HEK293 (cell line): ENCODE measurements around the gene IRF1.

Experiments used
- CTCF ChIA-PET: fragments of 350-600 bp; formaldehyde crosslinking; extraction: SDS; loops from one replicate; lab custom pipeline; 2021; ENCODE audit warnings: antibody characterized with exemption; lab: Yijun Ruan, JAX
- POLR2A ChIA-PET: fragments of 300-600 bp; formaldehyde crosslinking; extraction: SDS; loops from one replicate; lab custom pipeline; 2020; ENCODE audit warnings: antibody characterized with exemption, inconsistent platforms; lab: Yijun Ruan, JAX
- H3K27ac ChIP-seq: fragments of 200-500 bp; sonication (Bioruptor generic); 2 replicates; pipeline ENCODE4 v1.5.1; 2014; ENCODE audit warnings: low read depth, low read length, control low read depth, inconsistent platforms; ENCODE audit errors: extremely low read depth
- H3K36me3 ChIP-seq, 2 experiments: fragments of 200-500 bp in 1 of 2; sonication (Bioruptor generic) in 1 of 2; 1 replicate in 1 of 2; 2 replicates in 1 of 2; pipeline ENCODE4 v1.5.1; 2014 to 2017; ENCODE audit warnings: inconsistent platforms in 2 of 2, low read length in 2 of 2; ENCODE audit not compliant: control insufficient read depth in 2 of 2, insufficient read depth in 1 of 2
- H3K4me1 ChIP-seq: fragments of 200-500 bp; sonication (Bioruptor generic); 2 replicates; pipeline ENCODE4 v1.5.1; 2014; ENCODE audit warnings: mild to moderate bottlenecking, low read length, inconsistent platforms; ENCODE audit not compliant: control insufficient read depth, insufficient read depth
- H3K4me3 ChIP-seq: 2 replicates; pipeline ENCODE4 v1.5.1; 2011; ENCODE audit warnings: low read depth, mild to moderate bottlenecking, control low read depth, low read length, moderate library complexity
- H3K9me3 ChIP-seq: fragments of 200-500 bp; sonication (Bioruptor generic); 2 replicates; pipeline ENCODE4 v1.5.1; 2014; ENCODE audit warnings: low read depth, low read length, inconsistent platforms; ENCODE audit not compliant: control insufficient read depth, insufficient read depth
- KLF1 ChIP-seq: fragments of 450-650 bp; formaldehyde crosslinking; IDR thresholded peaks from 2 replicates; pipeline ENCODE4 v1.5.1; 2016; ENCODE audit warnings: missing biosample characterization, missing genetic modification characterization
- SCRT1 ChIP-seq: fragments of 450-650 bp; formaldehyde crosslinking; IDR thresholded peaks from 2 replicates; pipeline ENCODE4 v1.5.1; 2016; ENCODE audit warnings: missing biosample characterization, missing genetic modification characterization, borderline replicate concordance
- SCRT2 ChIP-seq: fragments of 450-650 bp; formaldehyde crosslinking; IDR thresholded peaks from 2 replicates; pipeline ENCODE4 v1.5.1; 2016; ENCODE audit warnings: missing biosample characterization, missing genetic modification characterization
- ZBTB44 ChIP-seq: fragments of 450-650 bp; IDR thresholded peaks from 2 replicates; pipeline ENCODE4 v1.5.1; 2018; ENCODE audit warnings: missing biosample characterization, mild to moderate bottlenecking, missing genetic modification characterization
- ZBTB48 ChIP-seq: fragments of 450-650 bp; formaldehyde crosslinking; IDR thresholded peaks from 2 replicates; pipeline ENCODE4 v1.5.1; 2016; ENCODE audit warnings: missing biosample characterization, missing genetic modification characterization
- ZBTB7A ChIP-seq: fragments of 450-650 bp; formaldehyde crosslinking; IDR thresholded peaks from 2 replicates; pipeline ENCODE4 v1.5.1; 2016; ENCODE audit warnings: low read depth, missing biosample characterization, missing genetic modification characterization
- ZNF112 ChIP-seq: fragments of 450-650 bp; formaldehyde crosslinking; IDR thresholded peaks from 2 replicates; pipeline ENCODE4 v1.5.0; 2017; ENCODE audit warnings: missing biosample characterization, missing genetic modification characterization
- ZNF132 ChIP-seq: fragments of 450-650 bp; formaldehyde crosslinking; IDR thresholded peaks from 2 replicates; pipeline ENCODE4 v1.5.1; 2017; ENCODE audit warnings: missing biosample characterization, missing genetic modification characterization, borderline replicate concordance
- ZNF175 ChIP-seq: fragments of 450-650 bp; formaldehyde crosslinking; IDR thresholded peaks from 2 replicates; pipeline ENCODE4 v1.5.1; 2016; ENCODE audit warnings: missing biosample characterization, missing genetic modification characterization
- ZNF366 ChIP-seq: fragments of 450-650 bp; formaldehyde crosslinking; conservative IDR thresholded peaks from 2 replicates; pipeline ENCODE4 v1.5.1; 2016; ENCODE audit warnings: missing biosample characterization, missing genetic modification characterization
- ZNF37A ChIP-seq: fragments of 450-650 bp; IDR thresholded peaks from 2 replicates; pipeline ENCODE4 v1.5.1; 2018; ENCODE audit warnings: missing biosample characterization, missing genetic modification characterization
- ZNF571 ChIP-seq: fragments of 450-650 bp; formaldehyde crosslinking; IDR thresholded peaks from 2 replicates; pipeline ENCODE4 v1.5.0; 2017; ENCODE audit warnings: missing biosample characterization, missing genetic modification characterization
- ZNF629 ChIP-seq: fragments of 450-650 bp; formaldehyde crosslinking; IDR thresholded peaks from 2 replicates; pipeline ENCODE4 v1.5.1; 2017; ENCODE audit warnings: missing biosample characterization, missing genetic modification characterization
- ZSCAN16 ChIP-seq: fragments of 450-650 bp; formaldehyde crosslinking; IDR thresholded peaks from 2 replicates; pipeline ENCODE4 v1.5.1; 2016; ENCODE audit warnings: missing biosample characterization, missing genetic modification characterization
- TF ChIP-seq, protein P1 (sequence below): fragments of 450-650 bp; formaldehyde crosslinking; IDR thresholded peaks from 2 replicates; pipeline ENCODE4 v1.5.1; 2016; ENCODE audit warnings: missing biosample characterization, missing genetic modification characterization, borderline replicate concordance

IRF1 gene

DNA sequence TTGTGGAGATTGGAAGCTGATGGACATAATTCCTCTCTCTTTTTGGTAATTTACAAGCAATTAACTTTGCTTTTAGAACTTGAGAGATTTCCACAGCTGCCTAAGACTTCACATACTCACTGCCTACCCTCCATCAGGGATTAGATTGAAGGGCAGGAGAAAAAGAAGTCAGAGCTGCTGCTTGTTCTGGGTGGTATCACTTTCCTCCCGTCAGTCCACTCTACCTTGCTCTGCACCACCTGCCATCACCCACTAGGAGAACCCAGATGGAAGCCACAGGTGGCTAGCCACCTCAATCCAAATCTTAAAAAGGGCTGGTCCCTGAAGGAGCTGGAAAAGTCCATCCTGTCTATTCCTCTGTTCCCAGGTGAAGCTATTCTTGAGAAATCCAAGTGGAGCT lies 10.5 kb downstream of the IRF1 start:
- Histone ChIP-seq H3K4me1 (no peaks in the 10 kb centered on the region), H3K9me3 (no peaks in the 10 kb centered on the region), H3K4me3 (no peak overlapping the region), H3K36me3 (peaks cover 0 to 17% of the 10 kb centered on the region in 2 experiments; a peak in 2 of 3 replicates), H3K27ac (no peak overlapping the region)
- CTCF ChIA-PET: interaction anchor here (0.7 to 1.9 kb wide), 4 partner anchors 11 to 417 kb away, joined by 3 to 7 read pairs (median 4); no protein-coding TSS in a partner anchor
- TF ChIP-seq ZNF37A (tag by site-specific recombination) (no peak), SCRT1 (peak; percentile 62; the same call in 1 of the 2 replicates), SCRT2 (tag by site-specific recombination) (peak; percentile 75)
- POLR2A ChIA-PET: interaction anchor here (0.6 to 4.6 kb wide), 2 partner anchors 10 to 1034 kb away, joined by 3 to 24 read pairs; partner anchors contain the start of gene IRF1

- no peaks in the 10 kb centered on the region for H3K9me3 ChIP-seq
- no peaks in the 10 kb centered on the region for H3K4me1 ChIP-seq
- no peak overlapping the region for H3K27ac ChIP-seq
- ChIA-PET CTCF (interaction anchor here (0.8 to 1.9 kb wide), 4 partner anchors 12 to 59 kb away, joined by 3 to 7 read pairs (median 6); no protein-coding TSS in a partner anchor), POLR2A (interaction anchor here (0.6 to 4.6 kb wide), 3 partner anchors 11 to 45 kb away, joined by 3 to 24 read pairs (median 4); partner anchors contain the start of gene IRF1)
- H3K4me3 ChIP-seq: no peak overlapping the region
- no peak for TF ChIP-seq ZNF629 (tag by site-specific recombination)
- peaks cover 0 to 13% of the 10 kb centered on the region in 2 experiments; a peak in 1 of 3 replicates for H3K36me3 ChIP-seq
These were observed 11.2 kb downstream of the IRF1 start for GRCh38 chr5:132479111-132479951.

DNA sequence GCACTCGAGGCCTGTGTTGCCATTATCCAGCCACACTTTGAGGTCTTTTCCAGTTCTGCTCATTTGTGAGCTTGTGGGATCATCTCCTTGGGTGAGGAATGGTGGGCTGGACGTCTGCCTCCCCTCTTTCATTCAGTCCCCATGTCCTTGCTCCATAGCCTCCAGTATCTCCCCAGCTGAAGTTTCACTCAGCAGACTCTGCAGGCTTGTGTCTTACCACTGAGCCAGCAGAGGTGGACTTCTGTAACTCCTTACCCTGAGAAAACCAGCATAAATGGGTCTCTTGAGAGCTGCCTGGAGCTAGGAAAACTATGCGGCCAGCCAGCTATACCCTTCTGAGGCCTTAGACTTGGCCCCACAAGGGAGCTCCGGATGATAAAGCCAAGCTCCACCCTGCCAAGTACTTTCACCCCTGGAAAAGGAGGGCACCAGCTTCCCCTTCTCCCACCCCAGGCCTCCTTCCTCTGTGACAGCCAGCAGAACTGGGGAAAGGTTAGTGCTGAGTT lies 12.2 kb downstream of the IRF1 start:
- Histone ChIP-seq H3K27ac (no peak overlapping the region), H3K9me3 (no peaks in the 10 kb centered on the region), H3K4me3 (no peak overlapping the region), H3K36me3 (peaks cover 0 to 4% of the 10 kb centered on the region in 2 experiments; a peak in 1 of 3 replicates), H3K4me1 (no peaks in the 10 kb centered on the region)
- ChIA-PET CTCF (interaction anchor here (0.8 to 1.9 kb wide), 2 partner anchors 22 to 48 kb away, joined by 4 to 6 read pairs; no protein-coding TSS in a partner anchor), POLR2A (interaction anchor here (1.0 to 4.6 kb wide), 2 partner anchors 12 to 17 kb away, joined by 4 to 24 read pairs; partner anchors contain the start of gene IRF1)
- no peak for TF ChIP-seq ZBTB44 (tag by site-specific recombination)
- no peak for TF ChIP-seq ZNF175 (tag by site-specific recombination)
- TF ChIP-seq ZBTB7A (tag by site-specific recombination): no peak
- TF ChIP-seq KLF1: no peak
- TF ChIP-seq, protein P1, sequence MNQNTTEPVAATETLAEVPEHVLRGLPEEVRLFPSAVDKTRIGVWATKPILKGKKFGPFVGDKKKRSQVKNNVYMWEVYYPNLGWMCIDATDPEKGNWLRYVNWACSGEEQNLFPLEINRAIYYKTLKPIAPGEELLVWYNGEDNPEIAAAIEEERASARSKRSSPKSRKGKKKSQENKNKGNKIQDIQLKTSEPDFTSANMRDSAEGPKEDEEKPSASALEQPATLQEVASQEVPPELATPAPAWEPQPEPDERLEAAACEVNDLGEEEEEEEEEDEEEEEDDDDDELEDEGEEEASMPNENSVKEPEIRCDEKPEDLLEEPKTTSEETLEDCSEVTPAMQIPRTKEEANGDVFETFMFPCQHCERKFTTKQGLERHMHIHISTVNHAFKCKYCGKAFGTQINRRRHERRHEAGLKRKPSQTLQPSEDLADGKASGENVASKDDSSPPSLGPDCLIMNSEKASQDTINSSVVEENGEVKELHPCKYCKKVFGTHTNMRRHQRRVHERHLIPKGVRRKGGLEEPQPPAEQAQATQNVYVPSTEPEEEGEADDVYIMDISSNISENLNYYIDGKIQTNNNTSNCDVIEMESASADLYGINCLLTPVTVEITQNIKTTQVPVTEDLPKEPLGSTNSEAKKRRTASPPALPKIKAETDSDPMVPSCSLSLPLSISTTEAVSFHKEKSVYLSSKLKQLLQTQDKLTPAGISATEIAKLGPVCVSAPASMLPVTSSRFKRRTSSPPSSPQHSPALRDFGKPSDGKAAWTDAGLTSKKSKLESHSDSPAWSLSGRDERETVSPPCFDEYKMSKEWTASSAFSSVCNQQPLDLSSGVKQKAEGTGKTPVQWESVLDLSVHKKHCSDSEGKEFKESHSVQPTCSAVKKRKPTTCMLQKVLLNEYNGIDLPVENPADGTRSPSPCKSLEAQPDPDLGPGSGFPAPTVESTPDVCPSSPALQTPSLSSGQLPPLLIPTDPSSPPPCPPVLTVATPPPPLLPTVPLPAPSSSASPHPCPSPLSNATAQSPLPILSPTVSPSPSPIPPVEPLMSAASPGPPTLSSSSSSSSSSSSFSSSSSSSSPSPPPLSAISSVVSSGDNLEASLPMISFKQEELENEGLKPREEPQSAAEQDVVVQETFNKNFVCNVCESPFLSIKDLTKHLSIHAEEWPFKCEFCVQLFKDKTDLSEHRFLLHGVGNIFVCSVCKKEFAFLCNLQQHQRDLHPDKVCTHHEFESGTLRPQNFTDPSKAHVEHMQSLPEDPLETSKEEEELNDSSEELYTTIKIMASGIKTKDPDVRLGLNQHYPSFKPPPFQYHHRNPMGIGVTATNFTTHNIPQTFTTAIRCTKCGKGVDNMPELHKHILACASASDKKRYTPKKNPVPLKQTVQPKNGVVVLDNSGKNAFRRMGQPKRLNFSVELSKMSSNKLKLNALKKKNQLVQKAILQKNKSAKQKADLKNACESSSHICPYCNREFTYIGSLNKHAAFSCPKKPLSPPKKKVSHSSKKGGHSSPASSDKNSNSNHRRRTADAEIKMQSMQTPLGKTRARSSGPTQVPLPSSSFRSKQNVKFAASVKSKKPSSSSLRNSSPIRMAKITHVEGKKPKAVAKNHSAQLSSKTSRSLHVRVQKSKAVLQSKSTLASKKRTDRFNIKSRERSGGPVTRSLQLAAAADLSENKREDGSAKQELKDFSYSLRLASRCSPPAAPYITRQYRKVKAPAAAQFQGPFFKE (tag by site-specific recombination): no peak
- TF ChIP-seq ZNF571 (tag by site-specific recombination): no peak
- no peak for TF ChIP-seq ZNF112 (tag by site-specific recombination)
- no peak for TF ChIP-seq ZSCAN16 (tag by site-specific recombination)
- TF ChIP-seq ZNF132 (tag by site-specific recombination): no peak
- no peak for TF ChIP-seq ZBTB48
- no peak for TF ChIP-seq ZNF366 (tag by site-specific recombination)
